ENCODE results near the gene PCK2.
"Not testable (repeated sequence)": the region's sequence is repeated elsewhere in the genome, so short reads cannot be mapped to it uniquely, and the experiment has no call there.

PCK2 gene

GRCh38 chr14:24102357-24103048 is 8.4 kb downstream of the PCK2 start:
- H3K9me3 ChIP-seq (replicated peaks in 1 of 2; ENCODE audit: control insufficient read depth in 2 of 2, insufficient read depth in 1 of 2, low read depth in 1 of 2, low read length in 2 of 2), result peaks cover 0 to 2% of the 10 kb centered on the region in 2 donors
- H4K8ac ChIP-seq (ENCODE audit: low read depth, low read length), result no peak overlapping the region
- H4K91ac ChIP-seq (ENCODE audit: low read depth, low read length, poor library complexity), result no peak overlapping the region
- WGBS, 2 donors (ENCODE audit: extremely low coverage in 2 of 2, insufficient read length in 2 of 2, insufficient replicate concordance in 1 of 2), result no CpG with 5 or more reads among the region's 7 CpGs
- DNase-seq (ENCODE audit: low spot score), result no peak
- H2BK120ac ChIP-seq (ENCODE audit: low read depth, low read length), result no peak overlapping the region
- no peak overlapping the region for H2BK15ac ChIP-seq (ENCODE audit: low read length)
- no peak overlapping the region for H3K9ac ChIP-seq (ENCODE audit: low read depth, low read length, poor library complexity)
- H3K18ac ChIP-seq (ENCODE audit: low read length), result no peak overlapping the region
- no peak overlapping the region for H3K4me3 ChIP-seq (ENCODE audit: low read length in 2 of 2)
- no peak overlapping the region for H3K27ac ChIP-seq (replicated peaks; ENCODE audit: low read length)
- no peak overlapping the region for H2AK5ac ChIP-seq (ENCODE audit: low read depth, low read length)
- H3K4me1 ChIP-seq (ENCODE audit: control insufficient read depth in 2 of 2, insufficient read depth in 1 of 2, low read depth in 1 of 2, low read length in 2 of 2), result no peaks in the 10 kb centered on the region
- no peak overlapping the region for H2BK5ac ChIP-seq (ENCODE audit: low read length)
- no peaks in the 10 kb centered on the region for H3K79me1 ChIP-seq (ENCODE audit: low read depth, low read length)
- H3K4ac ChIP-seq (ENCODE audit: low read length), result no peak overlapping the region
- no peak overlapping the region for H3K14ac ChIP-seq (ENCODE audit: low read length)
- H3K36me3 ChIP-seq (replicated peaks in 1 of 2; ENCODE audit: control insufficient read depth in 2 of 2, insufficient read depth in 2 of 2, low read length in 2 of 2), result peaks cover 29 to 48% of the 10 kb centered on the region in 2 donors
- no peak overlapping the region for H3K4me2 ChIP-seq (ENCODE audit: insufficient read depth, low read length, poor library complexity, severe bottlenecking)
- H2AFZ ChIP-seq (ENCODE audit: low read length), result no peak overlapping the region
- H3K27me3 ChIP-seq (ENCODE audit: control insufficient read depth in 3 of 3, insufficient read depth in 3 of 3, low read depth in 1 of 3, low read length in 3 of 3), result no peaks in the 10 kb centered on the region
- H2BK12ac ChIP-seq (ENCODE audit: low read length), result no peak overlapping the region
- H3K23ac ChIP-seq (ENCODE audit: low read depth, low read length, poor library complexity), result no peak overlapping the region

- peaks cover 25 to 42% of the 10 kb centered on the region in 2 donors for H3K36me3 ChIP-seq (replicated peaks in 1 of 2; ENCODE audit: control insufficient read depth in 2 of 2, insufficient read depth in 2 of 2, low read length in 2 of 2)
- H3K23ac ChIP-seq (ENCODE audit: low read depth, low read length, poor library complexity), result no peak overlapping the region
- no peaks in the 10 kb centered on the region for H3K79me1 ChIP-seq (ENCODE audit: low read depth, low read length)
- H2BK5ac ChIP-seq (ENCODE audit: low read length), result no peak overlapping the region
- no peaks in the 10 kb centered on the region for H3K27me3 ChIP-seq (ENCODE audit: control insufficient read depth in 3 of 3, insufficient read depth in 3 of 3, low read depth in 1 of 3, low read length in 3 of 3)
- no peak overlapping the region for H2BK15ac ChIP-seq (ENCODE audit: low read length)
- no peak overlapping the region for H3K4me2 ChIP-seq (ENCODE audit: insufficient read depth, low read length, poor library complexity, severe bottlenecking)
- no peak overlapping the region for H2BK120ac ChIP-seq (ENCODE audit: low read depth, low read length)
- H2BK12ac ChIP-seq (ENCODE audit: low read length), result no peak overlapping the region
- H3K4me3 ChIP-seq (ENCODE audit: low read length in 2 of 2), result no peak overlapping the region
- no peak overlapping the region for H2AFZ ChIP-seq (ENCODE audit: low read length)
- no peak overlapping the region for H2AK5ac ChIP-seq (ENCODE audit: low read depth, low read length)
- H3K14ac ChIP-seq (ENCODE audit: low read length), result no peak overlapping the region
- no peak overlapping the region for H4K91ac ChIP-seq (ENCODE audit: low read depth, low read length, poor library complexity)
- H3K9ac ChIP-seq (ENCODE audit: low read depth, low read length, poor library complexity), result no peak overlapping the region
- H4K8ac ChIP-seq (ENCODE audit: low read depth, low read length), result no peak overlapping the region
- no peaks in the 10 kb centered on the region for H3K4me1 ChIP-seq (ENCODE audit: control insufficient read depth in 2 of 2, insufficient read depth in 1 of 2, low read depth in 1 of 2, low read length in 2 of 2)
- H3K4ac ChIP-seq (ENCODE audit: low read length), result no peak overlapping the region
- H3K18ac ChIP-seq (ENCODE audit: low read length), result no peak overlapping the region
- WGBS, 2 donors (ENCODE audit: extremely low coverage in 2 of 2, insufficient read length in 2 of 2, insufficient replicate concordance in 1 of 2), result no CpG with 5 or more reads among the region's 13 CpGs
- H3K27ac ChIP-seq (replicated peaks; ENCODE audit: low read length), result no peak overlapping the region
- peaks cover 0 to 2% of the 10 kb centered on the region in 2 donors for H3K9me3 ChIP-seq (replicated peaks in 1 of 2; ENCODE audit: control insufficient read depth in 2 of 2, insufficient read depth in 1 of 2, low read depth in 1 of 2, low read length in 2 of 2)
- no peak for DNase-seq (ENCODE audit: low spot score)
Measured at GRCh38 chr14:24103451-24103850, 9.3 kb downstream of the PCK2 start.

GRCh38 chr14:24105609-24106239 is 11.6 kb downstream of the PCK2 start:
- not testable (repeated sequence) for H3K14ac ChIP-seq (ENCODE audit: low read length)

GRCh38 chr14:24106672-24107271 is 12.7 kb downstream of the PCK2 start:
- Histone ChIP-seq H3K9ac (ENCODE audit: low read depth, low read length, poor library complexity) (no peak overlapping the region), H2BK12ac (ENCODE audit: low read length) (no peak overlapping the region), H2BK120ac (ENCODE audit: low read depth, low read length) (no peak overlapping the region), H4K8ac (ENCODE audit: low read depth, low read length) (no peak overlapping the region), H3K27me3 (ENCODE audit: control insufficient read depth in 3 of 3, insufficient read depth in 3 of 3, low read depth in 1 of 3, low read length in 3 of 3) (no peaks in the 10 kb centered on the region), H3K18ac (ENCODE audit: low read length) (no peak overlapping the region), H3K23ac (ENCODE audit: low read depth, low read length, poor library complexity) (no peak overlapping the region), H3K4me3 (ENCODE audit: low read length in 2 of 2) (no peak overlapping the region), H3K9me3 (replicated peaks in 1 of 2; ENCODE audit: control insufficient read depth in 2 of 2, insufficient read depth in 1 of 2, low read depth in 1 of 2, low read length in 2 of 2) (peaks cover 0 to 2% of the 10 kb centered on the region in 2 donors), H2BK5ac (ENCODE audit: low read length) (no peak overlapping the region), H3K27ac (replicated peaks; ENCODE audit: low read length) (no peak overlapping the region), H4K91ac (ENCODE audit: low read depth, low read length, poor library complexity) (no peak overlapping the region), H2BK15ac (ENCODE audit: low read length) (no peak overlapping the region), H3K36me3 (replicated peaks in 1 of 2; ENCODE audit: control insufficient read depth in 2 of 2, insufficient read depth in 2 of 2, low read length in 2 of 2) (peaks cover 13 to 17% of the 10 kb centered on the region in 2 donors), H2AK5ac (ENCODE audit: low read depth, low read length) (no peak overlapping the region), H2AFZ (ENCODE audit: low read length) (no peak overlapping the region), H3K4me1 (ENCODE audit: control insufficient read depth in 2 of 2, insufficient read depth in 1 of 2, low read depth in 1 of 2, low read length in 2 of 2) (no peaks in the 10 kb centered on the region), H3K79me1 (ENCODE audit: low read depth, low read length) (no peaks in the 10 kb centered on the region), H3K4ac (ENCODE audit: low read length) (no peak overlapping the region), H3K14ac (ENCODE audit: low read length) (no peak overlapping the region), H3K4me2 (ENCODE audit: insufficient read depth, low read length, poor library complexity, severe bottlenecking) (no peak overlapping the region)
- WGBS, 2 donors (ENCODE audit: extremely low coverage in 2 of 2, insufficient read length in 2 of 2, insufficient replicate concordance in 1 of 2), result no CpG with 5 or more reads among the region's 4 CpGs
- DNase-seq (ENCODE audit: low spot score), result no peak

More at GRCh38 chr14:24105609-24106239, 11.6 kb downstream of the PCK2 start:
- H2AFZ ChIP-seq (ENCODE audit: low read length); H3K27ac ChIP-seq (replicated peaks; ENCODE audit: low read length); H2AK5ac ChIP-seq (ENCODE audit: low read depth, low read length); H2BK120ac ChIP-seq (ENCODE audit: low read depth, low read length); H3K4me1 ChIP-seq (ENCODE audit: control insufficient read depth in 2 of 2, insufficient read depth in 1 of 2, low read depth in 1 of 2, low read length in 2 of 2); H2BK5ac ChIP-seq (ENCODE audit: low read length); H2BK12ac ChIP-seq (ENCODE audit: low read length); H4K8ac ChIP-seq (ENCODE audit: low read depth, low read length); H3K79me1 ChIP-seq (ENCODE audit: low read depth, low read length); H3K27me3 ChIP-seq (ENCODE audit: control insufficient read depth in 3 of 3, insufficient read depth in 3 of 3, low read depth in 1 of 3, low read length in 3 of 3); H3K18ac ChIP-seq (ENCODE audit: low read length); H3K4ac ChIP-seq (ENCODE audit: low read length); H3K9me3 ChIP-seq (replicated peaks in 1 of 2; ENCODE audit: control insufficient read depth in 2 of 2, insufficient read depth in 1 of 2, low read depth in 1 of 2, low read length in 2 of 2); H3K4me3 ChIP-seq (ENCODE audit: low read length in 2 of 2); H2BK15ac ChIP-seq (ENCODE audit: low read length); H3K9ac ChIP-seq (ENCODE audit: low read depth, low read length, poor library complexity); DNase-seq (ENCODE audit: low spot score); H3K4me2 ChIP-seq (ENCODE audit: insufficient read depth, low read length, poor library complexity, severe bottlenecking); H4K91ac ChIP-seq (ENCODE audit: low read depth, low read length, poor library complexity); H3K23ac ChIP-seq (ENCODE audit: low read depth, low read length, poor library complexity): not testable (repeated sequence)
- WGBS, 2 donors (ENCODE audit: extremely low coverage in 2 of 2, insufficient read length in 2 of 2, insufficient replicate concordance in 1 of 2), result no CpG with 5 or more reads among the region's 8 CpGs
- H3K36me3 ChIP-seq (replicated peaks in 1 of 2; ENCODE audit: control insufficient read depth in 2 of 2, insufficient read depth in 2 of 2, low read length in 2 of 2), result peaks cover 13 to 23% of the 10 kb centered on the region in 2 donors

Data from neuronal stem cell (in vitro differentiated cells).